ENCODE results near the gene KIAA1217. TPM values are rescaled to one million over a fixed set of nuclear protein-coding genes. Genes with fewer than 3 reads are reported as not detected.

The KIAA1217 gene
- total RNA-seq, 2 donors from 2014 or later = 92.5 to 188 TPM

DNA sequence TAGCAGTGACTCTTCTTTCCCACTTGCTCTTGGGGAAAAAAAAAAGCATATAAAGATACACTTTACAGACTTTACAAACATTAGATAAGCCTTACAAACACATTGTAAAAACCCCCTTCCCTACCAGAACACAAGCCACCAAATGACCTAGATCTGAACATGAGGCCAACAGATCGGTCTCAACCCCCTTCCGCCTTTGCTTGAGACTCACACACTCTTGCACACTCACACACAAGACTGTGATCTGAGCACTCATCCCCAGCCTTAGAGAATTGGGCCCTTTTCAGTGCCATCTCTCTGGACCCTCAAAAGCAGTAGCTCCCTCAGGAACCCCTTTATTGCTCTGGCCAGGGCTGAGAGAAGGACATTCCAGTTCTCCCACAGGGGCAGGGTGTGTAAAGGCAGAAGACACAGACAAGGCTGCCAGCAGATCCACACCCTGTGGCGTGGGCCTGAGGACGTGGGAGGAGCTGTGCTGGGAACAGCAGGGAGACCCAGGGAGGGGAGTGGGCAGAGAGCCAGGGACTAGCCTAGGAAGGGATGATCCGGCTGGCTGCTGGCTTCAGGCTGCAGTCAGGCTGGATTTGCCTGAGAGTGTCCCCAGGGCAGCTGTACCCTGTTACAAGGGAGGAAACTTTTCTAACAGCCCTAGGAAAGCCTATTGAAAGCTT, 206.7 kb downstream of the KIAA1217 start:
- no peak overlapping the region for H3K4me3 ChIP-seq
- intact Hi-C loops (cut with DNase I) = no loop called here
- H3K27me3 ChIP-seq (replicated peaks; ENCODE audit: insufficient read depth) = no peaks in the 10 kb centered on the region
- H3K9me3 ChIP-seq = no peaks in the 10 kb centered on the region
- H3K27ac ChIP-seq = peak overlapping the region; percentile 76 to 78
- DNase-seq (ENCODE audit: low spot score) = peak; percentile 85
- no peak for TF ChIP-seq POLR2A (IDR thresholded peaks at IDR 0.05)
- TF ChIP-seq POLR2AphosphoS5 (IDR thresholded peaks at IDR 0.05) = peak; percentile 58
- TF ChIP-seq, protein P1, sequence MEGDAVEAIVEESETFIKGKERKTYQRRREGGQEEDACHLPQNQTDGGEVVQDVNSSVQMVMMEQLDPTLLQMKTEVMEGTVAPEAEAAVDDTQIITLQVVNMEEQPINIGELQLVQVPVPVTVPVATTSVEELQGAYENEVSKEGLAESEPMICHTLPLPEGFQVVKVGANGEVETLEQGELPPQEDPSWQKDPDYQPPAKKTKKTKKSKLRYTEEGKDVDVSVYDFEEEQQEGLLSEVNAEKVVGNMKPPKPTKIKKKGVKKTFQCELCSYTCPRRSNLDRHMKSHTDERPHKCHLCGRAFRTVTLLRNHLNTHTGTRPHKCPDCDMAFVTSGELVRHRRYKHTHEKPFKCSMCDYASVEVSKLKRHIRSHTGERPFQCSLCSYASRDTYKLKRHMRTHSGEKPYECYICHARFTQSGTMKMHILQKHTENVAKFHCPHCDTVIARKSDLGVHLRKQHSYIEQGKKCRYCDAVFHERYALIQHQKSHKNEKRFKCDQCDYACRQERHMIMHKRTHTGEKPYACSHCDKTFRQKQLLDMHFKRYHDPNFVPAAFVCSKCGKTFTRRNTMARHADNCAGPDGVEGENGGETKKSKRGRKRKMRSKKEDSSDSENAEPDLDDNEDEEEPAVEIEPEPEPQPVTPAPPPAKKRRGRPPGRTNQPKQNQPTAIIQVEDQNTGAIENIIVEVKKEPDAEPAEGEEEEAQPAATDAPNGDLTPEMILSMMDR (IDR thresholded peaks at IDR 0.05) = no peak
- no peaks in the 10 kb centered on the region for H3K36me3 ChIP-seq
- peaks cover 7% of the 10 kb centered on the region for H3K4me1 ChIP-seq (replicated peaks)
- WGBS = 35% methylated on average over 5 of the region's 5 CpGs

DNA sequence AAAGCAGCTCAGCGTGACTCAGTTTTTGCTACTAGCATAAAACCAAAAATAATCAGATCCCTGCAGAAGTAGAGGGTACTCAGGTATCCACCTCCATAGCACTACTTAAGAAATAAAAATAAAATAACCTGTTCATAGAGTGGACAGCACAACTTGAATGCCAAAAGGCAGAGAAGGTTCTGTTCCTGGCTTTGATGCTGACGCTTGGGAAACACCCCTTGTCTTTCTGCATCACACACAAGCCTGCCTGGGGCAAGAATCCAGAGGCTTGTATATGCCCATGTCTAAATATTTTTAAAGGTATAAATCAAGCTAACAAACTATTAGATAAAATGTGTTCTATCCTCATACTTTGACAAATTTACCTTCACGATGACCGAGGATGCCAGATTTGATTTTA, 207.3 kb downstream of the KIAA1217 start:
- Histone ChIP-seq H3K4me1 (replicated peaks) (peaks cover 7% of the 10 kb centered on the region), H3K27ac (peak overlapping the region; percentile 76 to 78), H3K9me3 (no peaks in the 10 kb centered on the region), H3K4me3 (no peak overlapping the region), H3K27me3 (replicated peaks; ENCODE audit: insufficient read depth) (no peaks in the 10 kb centered on the region), H3K36me3 (no peaks in the 10 kb centered on the region)
- intact Hi-C loops (cut with DNase I) = no loop called here
- WGBS = 14% methylated on average over 4 of the region's 4 CpGs
- peak; percentile 36 for TF ChIP-seq POLR2AphosphoS5 (IDR thresholded peaks at IDR 0.05)
- TF ChIP-seq, protein P1 (IDR thresholded peaks at IDR 0.05) = no peak
- TF ChIP-seq POLR2A (IDR thresholded peaks at IDR 0.05) = no peak
- peak; percentile 63 for DNase-seq (ENCODE audit: low spot score)

DNA sequence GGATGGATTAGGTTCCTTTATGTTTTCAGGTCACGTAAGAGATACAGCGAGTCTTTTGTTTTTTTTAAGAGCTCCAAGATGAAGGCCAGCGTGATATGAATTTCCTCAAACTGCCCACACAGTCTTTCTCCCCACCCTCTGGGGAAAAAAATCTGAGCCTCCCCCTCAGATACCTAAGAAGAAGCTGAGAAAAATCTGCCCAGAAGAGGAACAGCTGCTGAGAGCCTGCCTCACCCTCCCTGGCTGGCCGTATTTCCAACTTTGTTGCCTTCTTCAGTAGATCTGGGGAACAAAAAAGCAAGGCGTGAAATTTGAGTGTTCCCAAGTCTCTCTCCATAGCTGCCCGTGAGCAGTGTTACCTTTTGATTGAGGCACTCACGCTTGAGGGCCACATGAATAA, 208.1 kb downstream of the KIAA1217 start:
- no peak for DNase-seq (ENCODE audit: low spot score)
- Histone ChIP-seq H3K4me3 (no peak overlapping the region), H3K9me3 (no peaks in the 10 kb centered on the region), H3K36me3 (no peaks in the 10 kb centered on the region), H3K27me3 (replicated peaks; ENCODE audit: insufficient read depth) (no peaks in the 10 kb centered on the region), H3K4me1 (replicated peaks) (peaks cover 7% of the 10 kb centered on the region), H3K27ac (peak overlapping the region; percentile 76 to 78)
- TF ChIP-seq, protein P1 (IDR thresholded peaks at IDR 0.05) = no peak
- TF ChIP-seq POLR2A (IDR thresholded peaks at IDR 0.05) = no peak
- TF ChIP-seq POLR2AphosphoS5 (IDR thresholded peaks at IDR 0.05) = no peak
- 83% methylated on average over 7 of the region's 7 CpGs for WGBS
- intact Hi-C loops (cut with DNase I) = no loop called here

DNA sequence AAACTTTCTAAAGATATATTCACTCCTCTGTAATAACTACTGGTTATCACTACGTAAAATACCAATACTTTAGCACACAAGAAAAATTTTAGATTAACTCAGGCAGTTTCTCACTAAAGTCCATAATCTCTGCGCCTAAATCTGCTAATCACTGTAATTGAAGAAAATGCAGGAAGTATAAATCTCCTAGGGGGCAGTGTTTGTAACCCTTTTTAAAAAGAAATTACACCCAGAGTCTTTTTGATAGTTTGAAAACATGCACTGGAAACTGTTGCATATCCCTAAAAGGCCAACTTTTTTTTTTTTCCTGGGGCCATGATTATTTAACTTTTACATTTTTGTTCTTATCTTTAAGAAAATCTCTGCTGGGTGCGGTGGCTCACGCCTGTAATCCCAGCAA, 209.6 kb downstream of the KIAA1217 start:
- 93% methylated on average over 4 of the region's 4 CpGs for WGBS
- H3K27ac ChIP-seq = no peak overlapping the region
- intact Hi-C loops (cut with DNase I) = no loop called here
- no peaks in the 10 kb centered on the region for H3K27me3 ChIP-seq (replicated peaks; ENCODE audit: insufficient read depth)
- TF ChIP-seq, protein P1 (IDR thresholded peaks at IDR 0.05) = no peak
- no peak for TF ChIP-seq POLR2AphosphoS5 (IDR thresholded peaks at IDR 0.05)
- TF ChIP-seq POLR2A (IDR thresholded peaks at IDR 0.05) = no peak
- H3K4me1 ChIP-seq (replicated peaks) = peaks cover 7% of the 10 kb centered on the region
- no peak for DNase-seq (ENCODE audit: low spot score)
- no peak overlapping the region for H3K4me3 ChIP-seq
- no peaks in the 10 kb centered on the region for H3K9me3 ChIP-seq
- no peaks in the 10 kb centered on the region for H3K36me3 ChIP-seq

DNA sequence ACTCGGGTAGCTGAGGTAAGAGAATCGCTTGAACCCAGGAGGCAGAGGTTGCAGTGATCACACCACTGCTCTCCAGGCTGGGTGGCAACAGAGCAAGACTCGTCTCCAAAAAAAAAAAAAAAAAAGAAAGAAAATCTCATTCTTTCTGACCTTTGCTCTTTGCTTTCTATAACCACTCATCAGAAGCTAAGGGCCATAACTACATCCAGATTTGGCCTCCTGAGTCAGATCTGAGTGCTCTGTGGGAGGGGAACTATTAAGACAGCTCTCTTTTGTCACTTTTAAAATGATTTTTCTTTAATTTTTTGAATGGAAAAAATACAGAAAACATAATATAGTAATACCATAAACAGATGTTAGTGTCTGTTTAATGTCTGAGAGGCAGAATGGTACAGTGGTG, 210.1 kb downstream of the KIAA1217 start:
- DNase-seq (ENCODE audit: low spot score) = no peak
- no peaks in the 10 kb centered on the region for H3K9me3 ChIP-seq
- WGBS = 94% methylated on average over 3 of the region's 3 CpGs
- H3K27ac ChIP-seq = no peak overlapping the region
- no peaks in the 10 kb centered on the region for H3K27me3 ChIP-seq (replicated peaks; ENCODE audit: insufficient read depth)
- peaks cover 7% of the 10 kb centered on the region for H3K4me1 ChIP-seq (replicated peaks)
- TF ChIP-seq POLR2AphosphoS5 (IDR thresholded peaks at IDR 0.05) (no peak), POLR2A (IDR thresholded peaks at IDR 0.05) (no peak)
- TF ChIP-seq, protein P1 (IDR thresholded peaks at IDR 0.05) = no peak
- H3K4me3 ChIP-seq = no peak overlapping the region
- no peaks in the 10 kb centered on the region for H3K36me3 ChIP-seq
- intact Hi-C loops (cut with DNase I) = no loop called here

Data from prostate gland (tissue), 2 donors.